ENCODE results near the gene CDKN3. TPM values are rescaled to one million over a fixed set of nuclear protein-coding genes. Genes with fewer than 3 reads are reported as not detected.

CDKN3 gene
- total RNA-seq, 4 donors from 2014 or later: 3.0 to 4.0 TPM; not detected in 2

DNA sequence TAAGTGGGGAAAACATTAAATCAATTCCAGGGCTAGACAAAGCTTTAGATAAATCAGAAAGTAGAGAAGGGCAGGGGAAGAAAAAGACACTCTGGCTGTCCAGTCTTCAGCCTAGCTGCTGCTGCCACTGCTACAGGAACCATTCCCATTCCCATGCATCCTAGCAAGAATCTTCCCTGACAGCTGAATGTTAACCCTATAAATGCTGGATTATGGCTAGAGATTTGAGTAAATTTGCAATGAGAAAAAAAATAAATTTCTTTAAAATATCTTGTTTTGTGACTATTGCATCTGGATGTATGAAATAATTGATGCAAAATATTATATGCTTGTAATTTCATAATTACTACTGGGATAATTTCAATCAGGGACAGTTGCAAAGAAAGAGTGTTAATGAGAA is 15.0 kb upstream of the CDKN3 start:
- no peak for DNase-seq
- TF ChIP-seq, protein P1, sequence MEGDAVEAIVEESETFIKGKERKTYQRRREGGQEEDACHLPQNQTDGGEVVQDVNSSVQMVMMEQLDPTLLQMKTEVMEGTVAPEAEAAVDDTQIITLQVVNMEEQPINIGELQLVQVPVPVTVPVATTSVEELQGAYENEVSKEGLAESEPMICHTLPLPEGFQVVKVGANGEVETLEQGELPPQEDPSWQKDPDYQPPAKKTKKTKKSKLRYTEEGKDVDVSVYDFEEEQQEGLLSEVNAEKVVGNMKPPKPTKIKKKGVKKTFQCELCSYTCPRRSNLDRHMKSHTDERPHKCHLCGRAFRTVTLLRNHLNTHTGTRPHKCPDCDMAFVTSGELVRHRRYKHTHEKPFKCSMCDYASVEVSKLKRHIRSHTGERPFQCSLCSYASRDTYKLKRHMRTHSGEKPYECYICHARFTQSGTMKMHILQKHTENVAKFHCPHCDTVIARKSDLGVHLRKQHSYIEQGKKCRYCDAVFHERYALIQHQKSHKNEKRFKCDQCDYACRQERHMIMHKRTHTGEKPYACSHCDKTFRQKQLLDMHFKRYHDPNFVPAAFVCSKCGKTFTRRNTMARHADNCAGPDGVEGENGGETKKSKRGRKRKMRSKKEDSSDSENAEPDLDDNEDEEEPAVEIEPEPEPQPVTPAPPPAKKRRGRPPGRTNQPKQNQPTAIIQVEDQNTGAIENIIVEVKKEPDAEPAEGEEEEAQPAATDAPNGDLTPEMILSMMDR (IDR thresholded peaks at IDR 0.05): no peak
- TF ChIP-seq POLR2AphosphoS5 (IDR thresholded peaks at IDR 0.05) (no peak), EP300 (IDR thresholded peaks at IDR 0.05; ENCODE audit: low read depth) (no peak), POLR2A (IDR thresholded peaks at IDR 0.05) (no peak)
- H3K36me3 ChIP-seq: no peaks in the 10 kb centered on the region
- no peak overlapping the region for H3K4me3 ChIP-seq
- no peaks in the 10 kb centered on the region for H3K4me1 ChIP-seq
- intact Hi-C loops (cut with DNase I; ENCODE audit: low total_unique reads) (no loop called here), in situ Hi-C loops (cut with MboI; ENCODE audit: low pct_ligation_motif_present in 1 of 4, low pct_unique_long_range_greater_than_20kb in 1 of 4, low sequenced_read_pairs in 3 of 4) (no loop called here)
- no peaks in the 10 kb centered on the region for H3K27me3 ChIP-seq
- no peaks in the 10 kb centered on the region for H3K9me3 ChIP-seq
- no peak overlapping the region for H3K27ac ChIP-seq

DNA sequence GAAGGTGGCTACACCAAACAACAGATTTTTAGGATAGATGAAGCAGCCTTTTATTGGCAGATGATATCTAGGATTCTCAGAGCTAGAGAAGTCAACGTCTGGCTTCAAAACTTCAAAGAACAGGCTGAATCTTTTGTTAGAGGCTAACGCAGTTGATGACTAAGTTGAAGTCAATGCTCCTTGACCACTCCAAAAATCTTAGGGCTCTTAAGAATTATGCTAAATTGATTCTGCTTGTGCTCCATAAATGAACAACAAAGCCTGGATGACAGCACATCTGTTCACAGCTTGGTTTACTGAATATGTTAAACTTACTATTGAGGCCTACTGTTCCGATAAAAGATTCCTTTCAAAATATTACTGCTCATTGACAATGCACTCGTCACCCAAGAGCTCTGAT is 13.0 kb upstream of the CDKN3 start:
- no peak for DNase-seq

DNA sequence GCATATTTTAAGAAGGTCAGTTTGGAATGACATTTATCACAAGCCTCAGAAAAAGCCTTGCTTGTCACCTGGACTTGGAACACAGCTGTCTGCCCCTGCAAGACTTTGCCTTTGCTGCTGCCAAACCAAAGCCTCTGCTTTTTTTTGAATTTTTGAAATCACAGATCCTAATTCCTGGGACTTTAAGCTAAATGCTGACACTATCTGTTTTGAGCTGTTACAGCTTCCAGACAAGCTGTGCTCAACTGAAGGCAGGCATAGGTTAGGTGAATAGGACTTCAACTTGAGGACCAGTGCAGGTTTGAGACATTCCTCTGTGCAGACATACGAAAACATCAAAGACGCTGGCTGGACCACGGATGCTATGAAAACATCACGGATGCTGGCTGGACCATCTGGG is 11.3 kb upstream of the CDKN3 start:
- in situ Hi-C loops (cut with MboI; ENCODE audit: low pct_ligation_motif_present in 1 of 4, low pct_unique_long_range_greater_than_20kb in 1 of 4, low sequenced_read_pairs in 3 of 4): no loop called here
- intact Hi-C loops (cut with DNase I; ENCODE audit: low total_unique reads): no loop called here
- 97% methylated on average over 4 of the region's 4 CpGs; no CpG with 5 or more reads in 1 of the 2 donors for WGBS, 2 donors (ENCODE audit: low coverage in 1 of 2)

More for the DNA sequence above, 13.0 kb upstream of the CDKN3 start:
- no peak overlapping the region for H3K27ac ChIP-seq
- TF ChIP-seq POLR2A (IDR thresholded peaks at IDR 0.05) (no peak), POLR2AphosphoS5 (IDR thresholded peaks at IDR 0.05) (no peak), EP300 (IDR thresholded peaks at IDR 0.05; ENCODE audit: low read depth) (no peak)
- TF ChIP-seq, protein P1 (IDR thresholded peaks at IDR 0.05): no peak
- H3K36me3 ChIP-seq: no peaks in the 10 kb centered on the region
- 91% methylated on average over 4 of the region's 4 CpGs; no CpG with 5 or more reads in 1 of the 2 donors for WGBS, 2 donors (ENCODE audit: low coverage in 1 of 2)
- no peak overlapping the region for H3K4me3 ChIP-seq
- no peaks in the 10 kb centered on the region for H3K27me3 ChIP-seq
- H3K4me1 ChIP-seq: no peaks in the 10 kb centered on the region
- in situ Hi-C loops (cut with MboI; ENCODE audit: low pct_ligation_motif_present in 1 of 4, low pct_unique_long_range_greater_than_20kb in 1 of 4, low sequenced_read_pairs in 3 of 4) (no loop called here), intact Hi-C loops (cut with DNase I; ENCODE audit: low total_unique reads) (no loop called here)
- H3K9me3 ChIP-seq: no peaks in the 10 kb centered on the region

DNA sequence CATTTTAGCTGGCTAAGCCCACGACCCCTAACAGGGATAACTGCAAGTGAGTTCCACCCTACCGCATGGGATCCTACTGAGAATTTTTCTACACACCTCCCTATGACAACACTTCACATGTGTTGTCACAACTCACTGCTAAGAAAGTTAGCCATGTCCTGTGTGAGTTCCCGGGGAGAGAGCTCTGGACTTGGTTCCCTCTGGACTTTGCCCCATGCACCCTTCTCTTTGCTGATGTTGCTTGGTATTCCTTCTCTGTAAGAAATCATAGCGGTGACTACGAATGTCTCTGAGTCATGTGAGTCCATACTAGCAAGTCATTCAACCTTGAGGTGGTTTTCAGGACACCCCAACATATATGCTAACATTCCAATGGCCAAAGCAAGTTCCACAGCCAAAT is 9.5 kb upstream of the CDKN3 start:
- H3K27ac ChIP-seq: no peak overlapping the region
- intact Hi-C loops (cut with DNase I; ENCODE audit: low total_unique reads): no loop called here

More for the DNA sequence above, 11.3 kb upstream of the CDKN3 start:
- H3K4me3 ChIP-seq: no peak overlapping the region
- H3K27me3 ChIP-seq: no peaks in the 10 kb centered on the region
- H3K4me1 ChIP-seq: no peaks in the 10 kb centered on the region
- no peak for DNase-seq
- no peaks in the 10 kb centered on the region for H3K9me3 ChIP-seq
- H3K27ac ChIP-seq: no peak overlapping the region
- no peak for TF ChIP-seq POLR2A (IDR thresholded peaks at IDR 0.05)
- TF ChIP-seq, protein P1 (IDR thresholded peaks at IDR 0.05): no peak
- TF ChIP-seq POLR2AphosphoS5 (IDR thresholded peaks at IDR 0.05): no peak
- TF ChIP-seq EP300 (IDR thresholded peaks at IDR 0.05; ENCODE audit: low read depth): no peak
- H3K36me3 ChIP-seq: no peaks in the 10 kb centered on the region

More for the DNA sequence above, 9.5 kb upstream of the CDKN3 start:
- no peaks in the 10 kb centered on the region for H3K9me3 ChIP-seq
- H3K36me3 ChIP-seq: no peaks in the 10 kb centered on the region
- no peak for TF ChIP-seq POLR2A (IDR thresholded peaks at IDR 0.05)
- TF ChIP-seq, protein P1 (IDR thresholded peaks at IDR 0.05): no peak
- TF ChIP-seq EP300 (IDR thresholded peaks at IDR 0.05; ENCODE audit: low read depth): no peak
- in situ Hi-C loops (cut with MboI; ENCODE audit: low pct_ligation_motif_present in 1 of 4, low pct_unique_long_range_greater_than_20kb in 1 of 4, low sequenced_read_pairs in 3 of 4): no loop called here
- DNase-seq: no peak
- H3K27me3 ChIP-seq: no peaks in the 10 kb centered on the region
- no peak overlapping the region for H3K4me3 ChIP-seq
- no peaks in the 10 kb centered on the region for H3K4me1 ChIP-seq
- WGBS, 2 donors (ENCODE audit: low coverage in 1 of 2): 78 to 79% methylated on average over 3 to 5 of the region's 5 CpGs

Data from transverse colon (tissue), 4 donors.